Testis (tissue), 2 donors: ENCODE data around the gene NUTM2B.
"Not testable (repeated sequence)": the region's sequence is repeated elsewhere in the genome, so short reads cannot be mapped to it uniquely, and the experiment has no call there.

ENCODE experiments used
- POLR2A ChIP-seq: fragments of 450-650 bp; IDR thresholded peaks from one replicate; pipeline ENCODE4 v1.6.1; 2017; ENCODE audit warnings: antibody characterized with exemption, mild to moderate bottlenecking, moderate library complexity
- TF ChIP-seq, protein P1 (sequence below), 3 experiments: fragments of 450-650 bp in 2 of 3; fragments of 200-600 bp in 1 of 3; sonication (generic) in 1 of 3; IDR thresholded peaks; one replicate each; pipeline ENCODE4 v1.5.1; 2016 to 2019; ENCODE audit warnings: antibody characterized with exemption in 3 of 3, mild to moderate bottlenecking in 2 of 3, moderate library complexity in 1 of 3

DNA sequence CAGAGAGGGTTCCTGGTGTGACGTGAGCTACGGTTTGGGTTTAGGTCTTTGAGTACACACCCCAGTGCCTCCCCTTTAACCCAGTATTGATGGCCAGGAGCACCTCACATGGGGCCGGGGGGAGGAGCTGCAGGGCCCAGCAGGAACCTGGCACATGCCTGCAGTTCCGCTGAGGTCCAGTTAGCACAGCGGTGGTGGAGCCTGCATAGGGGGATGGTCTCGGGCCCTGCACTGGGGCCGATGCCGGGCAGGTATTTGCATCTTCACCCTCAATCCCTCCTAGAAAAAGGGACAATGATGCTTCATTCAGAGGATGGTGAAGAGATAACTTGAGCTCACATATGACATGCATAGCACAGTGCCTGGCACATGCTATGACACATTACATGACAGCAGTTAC lies 4.0 kb downstream of the NUTM2B start:
- TF ChIP-seq, protein P1, sequence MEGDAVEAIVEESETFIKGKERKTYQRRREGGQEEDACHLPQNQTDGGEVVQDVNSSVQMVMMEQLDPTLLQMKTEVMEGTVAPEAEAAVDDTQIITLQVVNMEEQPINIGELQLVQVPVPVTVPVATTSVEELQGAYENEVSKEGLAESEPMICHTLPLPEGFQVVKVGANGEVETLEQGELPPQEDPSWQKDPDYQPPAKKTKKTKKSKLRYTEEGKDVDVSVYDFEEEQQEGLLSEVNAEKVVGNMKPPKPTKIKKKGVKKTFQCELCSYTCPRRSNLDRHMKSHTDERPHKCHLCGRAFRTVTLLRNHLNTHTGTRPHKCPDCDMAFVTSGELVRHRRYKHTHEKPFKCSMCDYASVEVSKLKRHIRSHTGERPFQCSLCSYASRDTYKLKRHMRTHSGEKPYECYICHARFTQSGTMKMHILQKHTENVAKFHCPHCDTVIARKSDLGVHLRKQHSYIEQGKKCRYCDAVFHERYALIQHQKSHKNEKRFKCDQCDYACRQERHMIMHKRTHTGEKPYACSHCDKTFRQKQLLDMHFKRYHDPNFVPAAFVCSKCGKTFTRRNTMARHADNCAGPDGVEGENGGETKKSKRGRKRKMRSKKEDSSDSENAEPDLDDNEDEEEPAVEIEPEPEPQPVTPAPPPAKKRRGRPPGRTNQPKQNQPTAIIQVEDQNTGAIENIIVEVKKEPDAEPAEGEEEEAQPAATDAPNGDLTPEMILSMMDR (IDR thresholded peaks at IDR 0.05): not testable (repeated sequence)
- TF ChIP-seq POLR2A: not testable (repeated sequence)
